ENCODE measurements around the gene KDM5D. TPM values are rescaled to one million over a fixed set of nuclear protein-coding genes. Genes with fewer than 3 reads are reported as not detected.
A peak's percentile ranks its signal among the peaks of the same experiment; 100 is the strongest.

Gene KDM5D
- total RNA-seq, 3 donors from 2014 or later (not counting 1 experiment from before 2014, with no cell fraction given), result 97.1 to 132 TPM; not detected in 1

GRCh38 chrY:19715226-19715625 is 29.3 kb downstream of the KDM5D start:
- H3K27me3 Mint-ChIP-seq (ENCODE audit: low read depth in 2 of 2), result no peaks in the 10 kb centered on the region
- 100% methylated on average over 2 of the region's 5 CpGs for WGBS (ENCODE audit: insufficient coverage)
- no peak overlapping the region for H3K4me3 Mint-ChIP-seq
- H3K36me3 Mint-ChIP-seq, result no peaks in the 10 kb centered on the region
- DNase-seq (no peak), ATAC-seq (no peak)
- peaks cover 0 to 23% of the 10 kb centered on the region in 2 donors for H3K4me1 Mint-ChIP-seq
- no peak overlapping the region for H3K27ac Mint-ChIP-seq
- no peaks in the 10 kb centered on the region for H3K4me1 ChIP-seq (ENCODE audit: control insufficient read depth, insufficient read depth, low read length)
- H3K27me3 ChIP-seq (ENCODE audit: control insufficient read depth, insufficient read depth, low read length), result no peaks in the 10 kb centered on the region
- H3K9me3 ChIP-seq (ENCODE audit: control insufficient read depth, insufficient read depth, low read length), result no peaks in the 10 kb centered on the region
- no peak for TF ChIP-seq CTCF (IDR thresholded peaks at IDR 0.05)
- no peak overlapping the region for H3K27ac ChIP-seq (ENCODE audit: low read length)
- peaks cover 37% of the 10 kb centered on the region for H3K36me3 ChIP-seq (ENCODE audit: control insufficient read depth, insufficient read depth, low read length)
- H3K4me3 ChIP-seq (ENCODE audit: low read length), result no peak overlapping the region
- H3K9me3 Mint-ChIP-seq, result no peaks in the 10 kb centered on the region
- intact Hi-C loops (cut with micrococcal nuclease), result no loop called here

GRCh38 chrY:19713430-19713829 is 31.1 kb downstream of the KDM5D start:
- no peak overlapping the region for H3K27ac ChIP-seq (ENCODE audit: low read length)
- intact Hi-C loops (cut with micrococcal nuclease), result no loop called here
- H3K27ac Mint-ChIP-seq, result peak overlapping the region in 1 of 2 donors; percentile 34

GRCh38 chrY:19706273-19706672 is 38.3 kb downstream of the KDM5D start:
- Mint-ChIP-seq H3K27me3 (ENCODE audit: low read depth in 2 of 2) (no peaks in the 10 kb centered on the region), H3K4me3 (no peak overlapping the region), H3K36me3 (no peaks in the 10 kb centered on the region), H3K9me3 (no peaks in the 10 kb centered on the region), H3K27ac (no peak overlapping the region), H3K4me1 (no peaks in the 10 kb centered on the region)
- no peak for TF ChIP-seq CTCF (IDR thresholded peaks at IDR 0.05)
- DNase-seq (no peak), ATAC-seq (no peak)
- Histone ChIP-seq H3K4me1 (ENCODE audit: control insufficient read depth, insufficient read depth, low read length) (no peaks in the 10 kb centered on the region), H3K4me3 (ENCODE audit: low read length) (no peak overlapping the region), H3K27me3 (ENCODE audit: control insufficient read depth, insufficient read depth, low read length) (no peaks in the 10 kb centered on the region), H3K36me3 (ENCODE audit: control insufficient read depth, insufficient read depth, low read length) (peaks cover 50% of the 10 kb centered on the region), H3K27ac (ENCODE audit: low read length) (no peak overlapping the region), H3K9me3 (ENCODE audit: control insufficient read depth, insufficient read depth, low read length) (no peaks in the 10 kb centered on the region)
- 98% methylated on average over 14 of the region's 14 CpGs for WGBS (ENCODE audit: insufficient coverage)
- intact Hi-C loops (cut with micrococcal nuclease), result no loop called here

More at GRCh38 chrY:19713430-19713829, 31.1 kb downstream of the KDM5D start:
- Mint-ChIP-seq H3K36me3 (no peaks in the 10 kb centered on the region), H3K4me1 (peaks cover 0 to 14% of the 10 kb centered on the region in 2 donors), H3K9me3 (no peaks in the 10 kb centered on the region), H3K4me3 (no peak overlapping the region), H3K27me3 (ENCODE audit: low read depth in 2 of 2) (no peaks in the 10 kb centered on the region)
- Histone ChIP-seq H3K4me3 (ENCODE audit: low read length) (no peak overlapping the region), H3K36me3 (ENCODE audit: control insufficient read depth, insufficient read depth, low read length) (peaks cover 50% of the 10 kb centered on the region), H3K9me3 (ENCODE audit: control insufficient read depth, insufficient read depth, low read length) (no peaks in the 10 kb centered on the region), H3K4me1 (ENCODE audit: control insufficient read depth, insufficient read depth, low read length) (no peaks in the 10 kb centered on the region), H3K27me3 (ENCODE audit: control insufficient read depth, insufficient read depth, low read length) (no peaks in the 10 kb centered on the region)
- no peak for DNase-seq
- WGBS (ENCODE audit: insufficient coverage), result 93% methylated on average over 4 of the region's 4 CpGs
- TF ChIP-seq CTCF (IDR thresholded peaks at IDR 0.05), result no peak
- no peak for ATAC-seq

- Histone ChIP-seq H3K4me1 (ENCODE audit: control insufficient read depth, insufficient read depth, low read length) (no peaks in the 10 kb centered on the region), H3K4me3 (ENCODE audit: low read length) (no peak overlapping the region), H3K9me3 (ENCODE audit: control insufficient read depth, insufficient read depth, low read length) (peaks cover 5% of the 10 kb centered on the region), H3K27ac (ENCODE audit: low read length) (no peak overlapping the region), H3K36me3 (ENCODE audit: control insufficient read depth, insufficient read depth, low read length) (peaks cover 6% of the 10 kb centered on the region), H3K27me3 (ENCODE audit: control insufficient read depth, insufficient read depth, low read length) (no peaks in the 10 kb centered on the region)
- no peak for DNase-seq
- H3K4me1 Mint-ChIP-seq, result peaks cover 0 to 5% of the 10 kb centered on the region in 2 donors
- intact Hi-C loops (cut with micrococcal nuclease), result no loop called here
- H3K4me3 Mint-ChIP-seq, result no peak overlapping the region
- H3K36me3 Mint-ChIP-seq, result no peaks in the 10 kb centered on the region
- no peak for TF ChIP-seq CTCF (IDR thresholded peaks at IDR 0.05)
- no peaks in the 10 kb centered on the region for H3K27me3 Mint-ChIP-seq (ENCODE audit: low read depth in 2 of 2)
- H3K9me3 Mint-ChIP-seq, result peaks cover 0 to 8% of the 10 kb centered on the region in 2 donors
- H3K27ac Mint-ChIP-seq, result no peak overlapping the region
- no peak for ATAC-seq
Measured at GRCh38 chrY:19698495-19698894, 46.0 kb downstream of the KDM5D start.

Data from natural killer cell (primary cell).